ENCODE data around the gene RGL4.

The RGL4 gene

GRCh38 chr22:23704829-23705228, 14.0 kb downstream of the RGL4 start:
- peaks cover 5% of the 10 kb centered on the region; the same call in 1 of the 2 replicates for H4K20me1 ChIP-seq (ENCODE audit: control insufficient read depth, insufficient read depth, low read depth, low read length)
- no peaks in the 10 kb centered on the region for H3K9me2 ChIP-seq (replicated peaks; ENCODE audit: control insufficient read depth, low read length)
- TF ChIP-seq EZH2phosphoT487 (IDR thresholded peaks at IDR 0.05; ENCODE audit: borderline replicate concordance, low read length) = no peak
- no peak for TF ChIP-seq CTCF (IDR thresholded peaks at IDR 0.05; ENCODE audit: low read depth, low read length, poor library complexity, severe bottlenecking)
- no peak overlapping the region for H3K27ac ChIP-seq (ENCODE audit: low read depth, low read length)
- no peak overlapping the region for H3K4me2 ChIP-seq (ENCODE audit: low read length)
- H3K27me3 ChIP-seq (ENCODE audit: control insufficient read depth, low read length) = no peaks in the 10 kb centered on the region
- no peaks in the 10 kb centered on the region for H3K9me3 ChIP-seq (ENCODE audit: control insufficient read depth, insufficient read depth, low read length)
- no peak overlapping the region for H3K4me3 ChIP-seq (ENCODE audit: low read length)
- H3K4me1 ChIP-seq (ENCODE audit: control insufficient read depth, low read length) = no peaks in the 10 kb centered on the region
- H3K36me3 ChIP-seq (ENCODE audit: control insufficient read depth, low read length) = peaks cover 99% of the 10 kb centered on the region
- no peaks in the 10 kb centered on the region for H3F3A ChIP-seq (ENCODE audit: control insufficient read depth, insufficient read depth)
- peaks cover 53% of the 10 kb centered on the region for H3K79me2 ChIP-seq (ENCODE audit: control insufficient read depth, low read length)

GRCh38 chr22:23705358-23705757, 14.5 kb downstream of the RGL4 start:
- peaks cover 99% of the 10 kb centered on the region for H3K36me3 ChIP-seq (ENCODE audit: control insufficient read depth, low read length)
- no peaks in the 10 kb centered on the region for H3K27me3 ChIP-seq (ENCODE audit: control insufficient read depth, low read length)
- H3K9me2 ChIP-seq (replicated peaks; ENCODE audit: control insufficient read depth, low read length) = no peaks in the 10 kb centered on the region
- H4K20me1 ChIP-seq (ENCODE audit: control insufficient read depth, insufficient read depth, low read depth, low read length) = peaks cover 5% of the 10 kb centered on the region; the same call in 1 of the 2 replicates
- no peak overlapping the region for H3K4me3 ChIP-seq (ENCODE audit: low read length)
- H3K27ac ChIP-seq (ENCODE audit: low read depth, low read length) = no peak overlapping the region
- peaks cover 53% of the 10 kb centered on the region for H3K79me2 ChIP-seq (ENCODE audit: control insufficient read depth, low read length)
- TF ChIP-seq EZH2phosphoT487 (IDR thresholded peaks at IDR 0.05; ENCODE audit: borderline replicate concordance, low read length) = no peak
- no peak for TF ChIP-seq CTCF (IDR thresholded peaks at IDR 0.05; ENCODE audit: low read depth, low read length, poor library complexity, severe bottlenecking)
- H3K4me1 ChIP-seq (ENCODE audit: control insufficient read depth, low read length) = no peaks in the 10 kb centered on the region
- no peak overlapping the region for H3K4me2 ChIP-seq (ENCODE audit: low read length)
- no peaks in the 10 kb centered on the region for H3F3A ChIP-seq (ENCODE audit: control insufficient read depth, insufficient read depth)
- H3K9me3 ChIP-seq (ENCODE audit: control insufficient read depth, insufficient read depth, low read length) = no peaks in the 10 kb centered on the region

- no peaks in the 10 kb centered on the region for H3F3A ChIP-seq (ENCODE audit: control insufficient read depth, insufficient read depth)
- no peaks in the 10 kb centered on the region for H3K9me2 ChIP-seq (replicated peaks; ENCODE audit: control insufficient read depth, low read length)
- H3K4me3 ChIP-seq (ENCODE audit: low read length) = no peak overlapping the region
- H3K4me2 ChIP-seq (ENCODE audit: low read length) = no peak overlapping the region
- H4K20me1 ChIP-seq (ENCODE audit: control insufficient read depth, insufficient read depth, low read depth, low read length) = peaks cover under 1% of the 10 kb centered on the region; the same call in 1 of the 2 replicates
- H3K9me3 ChIP-seq (ENCODE audit: control insufficient read depth, insufficient read depth, low read length) = no peaks in the 10 kb centered on the region
- no peaks in the 10 kb centered on the region for H3K4me1 ChIP-seq (ENCODE audit: control insufficient read depth, low read length)
- no peak for TF ChIP-seq EZH2phosphoT487 (IDR thresholded peaks at IDR 0.05; ENCODE audit: borderline replicate concordance, low read length)
- no peak for TF ChIP-seq CTCF (IDR thresholded peaks at IDR 0.05; ENCODE audit: low read depth, low read length, poor library complexity, severe bottlenecking)
- no peak overlapping the region for H3K27ac ChIP-seq (ENCODE audit: low read depth, low read length)
- no peaks in the 10 kb centered on the region for H3K27me3 ChIP-seq (ENCODE audit: control insufficient read depth, low read length)
- peaks cover 91% of the 10 kb centered on the region for H3K36me3 ChIP-seq (ENCODE audit: control insufficient read depth, low read length)
- peaks cover 24% of the 10 kb centered on the region for H3K79me2 ChIP-seq (ENCODE audit: control insufficient read depth, low read length)
Measured at GRCh38 chr22:23708270-23708669, 17.5 kb downstream of the RGL4 start.

Measured in DOHH2 (cell line).